ENCODE results near the gene NLE1. TPM values are rescaled to one million over a fixed set of nuclear protein-coding genes. Genes with fewer than 3 reads are reported as not detected.
A peak's percentile ranks its signal among the peaks of the same experiment; 100 is the strongest.
"Not testable (repeated sequence)": the region's sequence is repeated elsewhere in the genome, so short reads cannot be mapped to it uniquely, and the experiment has no call there.

NLE1 gene
- total RNA-seq, 2 donors from 2014 or later, result 15.8 to 38.9 TPM

DNA sequence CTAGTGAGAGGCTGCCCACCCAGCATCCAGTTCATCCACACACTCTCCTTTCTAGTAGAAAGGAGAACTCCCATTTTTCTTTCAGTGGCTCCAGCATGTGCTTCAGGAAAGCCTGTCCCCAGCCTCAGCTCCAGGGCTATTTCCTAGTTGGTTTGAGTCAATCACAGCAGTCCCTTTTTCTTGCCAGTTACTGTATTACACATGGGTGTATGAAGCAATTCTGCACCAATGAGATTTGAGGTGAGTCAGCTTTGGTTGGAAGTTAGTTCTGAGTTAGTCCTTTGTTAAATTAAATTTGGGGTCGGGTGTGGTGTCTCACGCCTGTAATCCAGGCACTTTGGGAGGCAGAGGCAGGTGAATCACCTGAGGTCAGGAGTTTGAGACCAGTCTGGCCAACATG, 47.2 kb downstream of the NLE1 start:
- H3K27ac Mint-ChIP-seq, result no peak overlapping the region
- ATAC-seq (replicated peaks), result peak; percentile 61
- H3K4me1 Mint-ChIP-seq, result no peaks in the 10 kb centered on the region
- H3K36me3 Mint-ChIP-seq (ENCODE audit: low read depth), result peaks cover 11% of the 10 kb centered on the region
- no peaks in the 10 kb centered on the region for H3K9me3 Mint-ChIP-seq
- H3K4me3 Mint-ChIP-seq, result no peak overlapping the region
- no peaks in the 10 kb centered on the region for H3K27me3 Mint-ChIP-seq

DNA sequence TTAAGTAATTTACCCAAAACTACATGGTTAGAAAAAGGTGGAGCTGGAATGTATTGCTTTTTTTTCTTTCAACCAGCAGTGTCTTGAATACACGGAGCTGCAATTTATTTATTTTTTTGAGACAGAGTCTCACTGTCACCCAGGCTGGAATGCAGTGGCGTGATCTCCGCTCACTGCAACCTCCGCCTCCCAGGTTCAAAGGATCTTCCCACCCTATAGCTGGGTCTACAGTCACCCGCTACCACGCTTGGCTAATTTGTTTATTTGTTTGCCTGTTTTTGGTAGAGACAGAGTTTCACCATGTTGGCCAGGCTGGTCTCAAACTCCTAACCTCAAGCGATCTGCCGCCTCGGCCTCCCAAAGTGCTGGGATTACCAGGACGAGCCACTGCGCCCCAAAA, 51.4 kb downstream of the NLE1 start:
- H3K27me3 Mint-ChIP-seq; ATAC-seq (replicated peaks); H3K27ac Mint-ChIP-seq; H3K9me3 Mint-ChIP-seq: not testable (repeated sequence)
- Mint-ChIP-seq H3K36me3 (ENCODE audit: low read depth) (peaks cover 24% of the 10 kb centered on the region), H3K4me1 (peaks cover 10% of the 10 kb centered on the region), H3K4me3 (peak overlapping the region; percentile 85)

DNA sequence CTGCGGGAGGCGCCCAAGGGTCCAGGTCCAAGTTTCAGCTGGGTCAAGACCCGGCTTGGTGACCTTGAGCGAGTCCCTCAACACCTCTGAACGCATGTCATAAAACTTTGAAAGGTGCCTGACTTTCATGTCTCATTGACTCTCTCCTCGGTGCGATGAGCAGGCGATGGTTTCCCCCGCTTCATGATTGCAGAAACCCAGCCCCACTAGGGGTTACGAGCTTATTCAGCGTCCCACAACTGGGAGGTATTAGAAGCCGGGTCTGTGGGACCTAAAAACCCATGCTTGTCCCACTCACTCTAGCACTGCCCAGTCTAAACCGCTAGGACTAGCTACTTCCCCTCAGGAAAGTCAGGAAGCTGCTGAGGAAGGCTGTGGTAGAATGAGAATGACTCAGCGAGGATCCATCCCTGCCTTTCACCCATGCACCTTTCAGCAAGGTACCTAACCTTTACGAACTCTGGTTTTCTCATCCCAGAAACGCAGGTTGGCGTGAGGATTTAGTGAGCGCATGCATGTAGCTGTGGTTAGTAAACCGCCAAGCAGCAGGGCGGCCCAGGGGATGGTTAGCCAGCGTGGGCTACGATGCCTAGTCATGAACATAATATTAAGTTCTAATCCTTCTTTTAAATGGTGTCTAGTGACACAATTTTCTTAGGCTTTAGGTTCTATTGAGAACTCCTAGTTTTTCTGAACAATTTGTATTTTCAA, 52.4 kb downstream of the NLE1 start:
- peak; percentile 42 for ATAC-seq (replicated peaks)
- H3K27me3 Mint-ChIP-seq, result no peaks in the 10 kb centered on the region
- H3K27ac Mint-ChIP-seq, result peak overlapping the region; percentile 86
- H3K4me1 Mint-ChIP-seq, result peaks cover 19% of the 10 kb centered on the region
- peaks cover 29% of the 10 kb centered on the region for H3K36me3 Mint-ChIP-seq (ENCODE audit: low read depth)
- H3K4me3 Mint-ChIP-seq, result peak overlapping the region; percentile 85
- H3K9me3 Mint-ChIP-seq, result no peaks in the 10 kb centered on the region

DNA sequence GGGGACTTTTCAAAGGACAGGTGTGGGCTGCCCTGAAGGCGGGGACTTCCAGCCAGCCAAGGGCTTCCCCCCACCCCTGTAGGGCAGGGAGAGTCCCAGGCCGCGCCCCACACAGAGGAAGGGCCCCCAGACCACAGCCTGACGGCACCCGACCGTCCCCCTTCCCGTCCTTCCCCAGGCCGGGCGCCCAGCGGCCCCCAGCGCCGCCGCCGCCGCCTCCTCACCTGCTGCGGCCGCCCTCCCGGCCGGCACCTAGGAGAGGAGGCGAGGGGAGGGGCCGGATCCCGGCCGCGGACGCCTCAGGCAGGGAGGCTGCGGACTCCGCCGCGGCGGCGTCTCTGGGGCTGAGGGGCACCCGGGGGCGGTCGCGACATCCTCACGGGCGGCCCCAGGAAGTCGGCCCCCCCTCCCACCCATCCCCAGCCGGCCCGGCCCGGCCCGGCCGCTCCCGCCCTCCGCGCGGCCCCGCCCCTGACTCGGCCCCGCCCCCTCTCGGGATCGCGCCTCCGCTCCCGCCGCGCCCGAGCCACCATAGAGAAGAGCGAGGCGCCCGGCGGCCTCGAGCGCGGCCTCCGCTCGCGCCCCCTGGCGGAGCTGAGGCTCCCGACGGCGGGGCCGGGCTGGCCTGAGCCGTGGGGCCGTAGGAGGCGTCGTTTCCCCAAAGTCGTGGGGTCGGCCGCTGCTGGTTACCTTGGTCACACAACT, 53.1 kb downstream of the NLE1 start:
- peak; percentile 75 for ATAC-seq (replicated peaks)
- peak overlapping the region; percentile 96 for H3K27ac Mint-ChIP-seq
- H3K36me3 Mint-ChIP-seq (ENCODE audit: low read depth), result peaks cover 33% of the 10 kb centered on the region
- no peaks in the 10 kb centered on the region for H3K27me3 Mint-ChIP-seq
- no peaks in the 10 kb centered on the region for H3K9me3 Mint-ChIP-seq
- peak overlapping the region; percentile 98 for H3K4me3 Mint-ChIP-seq
- peaks cover 19% of the 10 kb centered on the region for H3K4me1 Mint-ChIP-seq

DNA sequence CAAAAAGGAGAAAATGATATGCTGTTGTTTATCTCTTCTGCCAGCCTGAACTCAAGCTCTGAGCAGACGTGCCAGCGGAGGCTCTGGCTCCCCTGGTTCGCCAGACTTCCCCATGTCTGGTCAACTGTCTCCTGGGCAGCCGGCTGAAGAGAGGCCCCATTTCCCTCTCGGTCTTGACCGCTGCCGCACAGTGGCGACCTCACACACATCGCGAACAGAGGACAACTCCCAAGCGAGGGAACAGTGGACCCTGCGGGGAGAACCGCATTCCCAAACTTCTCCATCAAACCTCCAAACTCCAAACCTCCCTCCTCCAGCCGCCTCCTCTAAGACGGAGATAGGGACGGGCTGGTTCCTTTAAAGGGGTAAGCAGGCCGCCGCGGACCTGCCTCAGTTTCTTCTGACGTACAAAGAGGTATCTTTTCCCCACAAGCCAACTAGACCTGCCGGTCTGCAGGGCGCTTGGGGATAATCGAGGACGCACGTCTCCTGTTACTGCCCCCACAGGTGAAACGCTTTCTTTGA, 53.7 kb downstream of the NLE1 start:
- Mint-ChIP-seq H3K27ac (peak overlapping the region; percentile 96), H3K27me3 (no peaks in the 10 kb centered on the region), H3K36me3 (ENCODE audit: low read depth) (peaks cover 33% of the 10 kb centered on the region), H3K9me3 (no peaks in the 10 kb centered on the region), H3K4me3 (peak overlapping the region; percentile 98), H3K4me1 (peaks cover 19% of the 10 kb centered on the region)
- ATAC-seq (replicated peaks), result peak; percentile 5

DNA sequence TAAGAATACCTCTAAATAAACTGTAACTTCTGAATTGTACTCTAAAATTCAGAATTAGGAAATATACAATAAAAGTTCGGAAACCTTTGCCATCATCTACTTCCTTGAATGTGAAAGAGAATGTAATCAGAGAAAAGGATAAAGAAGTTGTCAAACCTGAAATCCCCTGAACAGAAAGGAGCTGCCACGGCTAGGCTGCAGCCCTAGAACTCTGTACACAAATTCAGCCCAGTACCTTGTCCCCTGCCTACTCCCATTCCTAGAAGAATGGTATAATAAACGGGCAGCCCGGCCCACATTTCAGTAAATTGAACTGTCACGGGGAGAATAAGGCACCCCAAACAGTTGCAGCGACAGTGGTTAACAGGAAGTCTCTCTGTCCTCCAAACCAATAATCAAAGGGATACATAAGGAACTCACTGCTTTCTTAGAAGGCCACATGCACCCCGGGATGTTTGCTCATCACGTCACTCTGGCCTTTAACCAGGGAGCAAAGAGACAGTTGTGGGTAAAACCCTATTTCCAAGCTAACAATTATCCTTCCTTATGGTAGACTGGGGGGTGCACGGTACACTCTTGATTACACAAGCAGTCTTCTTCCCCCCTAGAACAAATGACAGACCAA, 54.3 kb downstream of the NLE1 start:
- peak overlapping the region; percentile 98 for H3K4me3 Mint-ChIP-seq
- H3K27me3 Mint-ChIP-seq, result no peaks in the 10 kb centered on the region
- no peaks in the 10 kb centered on the region for H3K9me3 Mint-ChIP-seq
- peaks cover 25% of the 10 kb centered on the region for H3K4me1 Mint-ChIP-seq
- peaks cover 33% of the 10 kb centered on the region for H3K36me3 Mint-ChIP-seq (ENCODE audit: low read depth)
- peak overlapping the region; percentile 96 for H3K27ac Mint-ChIP-seq
- ATAC-seq (replicated peaks), result peak; percentile 5

DNA sequence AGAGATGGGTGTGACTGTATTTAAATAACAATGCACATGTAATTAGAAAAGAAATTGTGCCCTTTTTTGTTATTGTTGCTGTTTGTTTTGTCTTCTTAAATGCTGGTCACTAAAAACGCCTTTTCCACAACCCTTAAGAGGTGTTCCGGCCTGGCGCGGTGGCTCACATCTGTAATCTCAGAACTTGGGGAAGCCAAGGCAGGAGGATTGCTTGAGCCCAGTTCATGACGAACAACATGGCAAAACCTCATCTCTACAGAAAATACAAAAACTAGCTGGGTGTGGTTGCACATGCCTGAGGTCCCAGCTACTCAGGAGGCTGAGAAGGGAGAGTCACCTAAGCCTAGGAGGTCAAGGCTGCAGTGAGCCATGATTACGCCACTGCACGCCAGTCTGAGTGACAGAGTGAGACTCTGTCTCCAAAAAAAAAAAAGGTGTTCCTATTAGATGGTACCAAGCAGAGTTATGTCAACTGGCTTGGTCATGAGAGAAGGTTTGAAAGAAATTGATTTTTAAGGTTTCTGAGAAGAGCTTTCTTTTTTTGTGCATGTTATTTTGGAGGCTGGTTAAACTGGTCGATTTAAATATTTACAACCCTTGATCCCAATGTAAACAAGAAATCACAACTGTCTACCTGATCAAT, 55.1 kb downstream of the NLE1 start:
- peaks cover 32% of the 10 kb centered on the region for H3K4me1 Mint-ChIP-seq
- peak overlapping the region; percentile 98 for H3K4me3 Mint-ChIP-seq
- ATAC-seq (replicated peaks), result no peak
- H3K9me3 Mint-ChIP-seq, result no peaks in the 10 kb centered on the region
- H3K27me3 Mint-ChIP-seq, result no peaks in the 10 kb centered on the region
- H3K36me3 Mint-ChIP-seq (ENCODE audit: low read depth), result peaks cover 33% of the 10 kb centered on the region
- peak overlapping the region; percentile 96 for H3K27ac Mint-ChIP-seq

DNA sequence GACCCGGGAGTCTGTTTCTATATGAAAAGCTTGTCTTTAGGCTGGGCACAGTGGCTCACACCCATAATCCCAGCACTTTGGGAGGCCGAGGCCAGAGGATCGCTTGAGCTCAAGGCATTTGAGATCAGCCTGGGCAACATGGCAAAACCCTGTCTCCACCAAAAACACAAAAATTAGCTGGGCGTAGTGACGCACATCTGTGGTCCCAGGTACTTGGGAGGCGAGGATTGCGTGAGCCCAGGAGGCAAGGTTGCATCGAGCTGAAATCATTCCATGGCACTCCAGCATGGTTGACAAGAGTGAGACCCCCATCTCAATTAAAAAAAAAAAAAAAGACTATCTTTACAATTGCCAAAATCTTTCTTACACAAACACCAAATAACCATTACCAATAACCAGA, 55.9 kb downstream of the NLE1 start:
- peak overlapping the region; percentile 96 for H3K27ac Mint-ChIP-seq
- peaks cover 37% of the 10 kb centered on the region for H3K4me1 Mint-ChIP-seq
- peak overlapping the region; percentile 98 for H3K4me3 Mint-ChIP-seq
- ATAC-seq (replicated peaks), result no peak
- H3K36me3 Mint-ChIP-seq (ENCODE audit: low read depth), result peaks cover 33% of the 10 kb centered on the region
- no peaks in the 10 kb centered on the region for H3K27me3 Mint-ChIP-seq
- no peaks in the 10 kb centered on the region for H3K9me3 Mint-ChIP-seq

DNA sequence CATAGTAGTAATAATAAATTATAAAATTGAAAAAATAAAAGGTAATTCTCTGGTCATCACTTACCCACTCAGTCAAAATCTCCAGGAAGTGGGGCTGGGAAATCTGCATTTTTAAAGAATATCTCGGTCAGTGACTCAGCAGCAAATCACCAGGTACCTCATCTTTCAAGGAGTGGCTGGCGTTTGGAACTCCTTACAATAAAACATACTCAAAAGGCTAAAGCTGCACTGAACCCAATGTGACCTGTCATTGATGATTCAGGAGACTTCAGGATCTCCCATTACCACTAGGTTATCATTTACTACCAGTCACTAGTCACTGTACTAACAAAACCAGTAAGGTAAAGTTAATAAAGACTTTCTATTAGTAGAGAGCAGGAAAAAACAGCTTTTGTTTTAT, 57.1 kb downstream of the NLE1 start:
- Mint-ChIP-seq H3K36me3 (ENCODE audit: low read depth) (peaks cover 42% of the 10 kb centered on the region), H3K27ac (peak overlapping the region; percentile 80), H3K9me3 (no peaks in the 10 kb centered on the region), H3K4me1 (peaks cover 49% of the 10 kb centered on the region), H3K4me3 (peak overlapping the region; percentile 98), H3K27me3 (no peaks in the 10 kb centered on the region)
- peak; percentile 19 for ATAC-seq (replicated peaks)

DNA sequence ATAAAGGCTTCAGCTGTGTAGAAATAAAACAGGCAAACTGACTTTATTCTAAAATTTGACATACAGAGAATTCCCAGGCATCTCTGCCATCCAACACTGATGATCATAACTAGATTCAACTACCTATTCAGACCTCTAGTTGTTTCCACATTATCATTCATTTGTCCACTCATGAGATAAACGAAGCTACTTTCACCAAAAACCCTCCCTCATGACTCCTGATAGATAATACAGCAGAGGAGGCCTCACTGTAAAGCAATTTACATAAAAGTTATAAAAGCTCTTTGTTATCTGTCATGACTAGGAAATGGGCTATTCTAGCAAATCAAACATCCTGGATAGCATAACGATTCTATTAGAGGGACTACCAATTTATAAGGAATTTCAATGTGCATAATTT, 59.0 kb downstream of the NLE1 start:
- peak overlapping the region; percentile 73 for H3K27ac Mint-ChIP-seq

DNA sequence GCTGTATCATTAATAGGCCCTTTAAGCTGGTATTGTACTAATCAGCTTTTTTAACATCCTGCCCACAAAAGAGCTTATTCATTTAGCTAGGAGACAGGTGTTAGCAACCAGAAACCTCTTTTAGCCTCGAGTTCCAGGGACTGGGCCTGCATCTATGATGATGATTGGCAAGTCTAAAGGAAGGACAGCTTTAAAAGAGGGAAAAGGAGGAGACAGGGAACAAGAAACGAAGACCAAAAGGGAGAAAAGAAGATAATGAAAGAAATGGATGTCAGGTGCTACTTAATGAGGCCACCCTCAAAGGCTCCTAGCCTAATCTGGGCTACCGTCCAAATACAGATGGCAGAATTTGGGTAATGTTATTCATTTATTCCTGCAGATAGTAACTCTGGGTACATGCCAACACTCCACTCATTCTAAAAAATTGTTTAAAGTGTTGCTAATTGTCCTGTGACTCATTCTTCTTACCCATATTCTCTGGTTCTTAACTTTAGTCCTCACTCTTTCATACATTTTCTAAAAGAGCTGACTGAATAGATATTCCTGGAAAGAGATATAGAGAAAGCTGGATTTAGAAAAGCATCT, 59.9 kb downstream of the NLE1 start:
- Mint-ChIP-seq H3K27me3 (no peaks in the 10 kb centered on the region), H3K36me3 (ENCODE audit: low read depth) (peaks cover 37% of the 10 kb centered on the region), H3K4me1 (peaks cover 56% of the 10 kb centered on the region), H3K9me3 (no peaks in the 10 kb centered on the region), H3K27ac (peak overlapping the region; percentile 73), H3K4me3 (peak overlapping the region; percentile 98)
- ATAC-seq (replicated peaks), result peak; percentile 63

More for the DNA sequence above, 59.0 kb downstream of the NLE1 start:
- H3K4me1 Mint-ChIP-seq, result peaks cover 56% of the 10 kb centered on the region
- no peaks in the 10 kb centered on the region for H3K9me3 Mint-ChIP-seq
- H3K27me3 Mint-ChIP-seq, result no peaks in the 10 kb centered on the region
- H3K4me3 Mint-ChIP-seq, result peak overlapping the region; percentile 98
- peaks cover 44% of the 10 kb centered on the region for H3K36me3 Mint-ChIP-seq (ENCODE audit: low read depth)
- no peak for ATAC-seq (replicated peaks)

DNA sequence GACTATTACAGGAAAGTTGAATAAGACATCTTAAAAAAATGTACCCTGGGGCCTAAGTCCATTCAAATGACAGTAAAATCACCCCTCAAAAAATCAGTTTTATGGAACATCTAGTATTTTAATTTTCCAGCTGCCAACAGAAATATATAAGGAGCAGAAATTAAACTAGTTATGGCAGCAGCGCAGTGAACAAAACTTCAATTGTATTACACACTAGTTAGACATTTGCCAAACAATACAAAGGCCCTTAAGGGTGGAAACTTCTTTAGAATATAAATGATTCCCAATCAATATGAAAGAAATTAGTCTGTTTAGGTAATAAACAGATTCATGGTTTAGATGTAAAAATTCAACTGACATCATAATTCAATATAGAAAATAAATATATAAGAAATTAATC, 60.5 kb downstream of the NLE1 start:
- no peak for ATAC-seq (replicated peaks)
- peak overlapping the region; percentile 84 for H3K27ac Mint-ChIP-seq

DNA sequence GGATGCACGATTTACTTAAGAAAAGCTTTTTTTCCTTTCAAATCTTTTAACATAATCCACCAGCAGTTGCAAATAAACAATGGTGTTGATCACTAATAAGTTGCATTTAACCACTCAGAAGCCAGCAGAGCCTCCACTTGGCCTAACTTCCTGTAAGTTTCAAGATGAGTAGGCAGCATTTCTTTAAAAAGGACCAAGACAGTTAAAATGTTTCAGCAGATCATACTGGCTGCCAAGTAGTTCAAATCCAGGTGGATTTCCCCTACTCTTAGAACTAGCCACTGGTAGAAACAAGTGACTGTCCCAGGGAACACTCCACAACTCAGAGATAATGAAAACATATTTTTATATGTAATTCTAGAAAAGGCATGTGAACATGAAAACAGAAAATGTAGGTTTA, 61.6 kb downstream of the NLE1 start:
- Mint-ChIP-seq H3K27ac (peak overlapping the region; percentile 84), H3K4me1 (peaks cover 44% of the 10 kb centered on the region), H3K4me3 (peak overlapping the region; percentile 98), H3K27me3 (no peaks in the 10 kb centered on the region), H3K36me3 (ENCODE audit: low read depth) (peaks cover 25% of the 10 kb centered on the region), H3K9me3 (no peaks in the 10 kb centered on the region)
- peak; percentile 61 for ATAC-seq (replicated peaks)

More for the DNA sequence above, 60.5 kb downstream of the NLE1 start:
- Mint-ChIP-seq H3K4me3 (peak overlapping the region; percentile 98), H3K36me3 (ENCODE audit: low read depth) (peaks cover 33% of the 10 kb centered on the region), H3K9me3 (no peaks in the 10 kb centered on the region), H3K4me1 (peaks cover 52% of the 10 kb centered on the region), H3K27me3 (no peaks in the 10 kb centered on the region)
